HG03025 (cell line): ENCODE data around the gene FBXW9.
"Not testable (repeated sequence)": the region's sequence is repeated elsewhere in the genome, so short reads cannot be mapped to it uniquely, and the experiment has no call there.

Experiments used
- ATAC-seq: cut with Tn5 transposase; IDR thresholded peaks from one replicate; pipeline ENCODE4 v1.9.1; 2021; ENCODE audit warnings: mild to moderate bottlenecking, moderate library complexity; ENCODE audit not compliant: unreplicated experiment, low FRiP score

Gene FBXW9

DNA sequence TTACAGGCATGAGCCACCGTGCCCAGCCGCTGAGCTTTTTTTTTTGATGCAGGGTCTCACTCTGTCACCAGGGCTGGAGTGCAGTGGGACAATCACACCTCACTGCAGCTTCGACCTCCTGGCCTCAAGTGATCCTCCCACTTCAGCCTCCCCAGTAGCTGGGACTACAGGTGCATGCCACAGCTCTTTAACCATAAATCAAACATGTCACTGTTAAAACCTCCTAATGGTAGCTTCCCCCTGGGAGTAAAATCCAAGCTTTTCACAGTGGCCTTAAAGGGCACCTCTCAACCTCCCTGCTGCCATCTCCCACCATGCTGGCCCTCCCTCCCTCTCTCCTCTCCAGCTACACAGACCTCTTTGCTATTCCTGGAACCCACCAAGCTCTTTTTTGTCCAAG is 10.6 kb downstream of the FBXW9 start:
- ATAC-seq, result no peak

DNA sequence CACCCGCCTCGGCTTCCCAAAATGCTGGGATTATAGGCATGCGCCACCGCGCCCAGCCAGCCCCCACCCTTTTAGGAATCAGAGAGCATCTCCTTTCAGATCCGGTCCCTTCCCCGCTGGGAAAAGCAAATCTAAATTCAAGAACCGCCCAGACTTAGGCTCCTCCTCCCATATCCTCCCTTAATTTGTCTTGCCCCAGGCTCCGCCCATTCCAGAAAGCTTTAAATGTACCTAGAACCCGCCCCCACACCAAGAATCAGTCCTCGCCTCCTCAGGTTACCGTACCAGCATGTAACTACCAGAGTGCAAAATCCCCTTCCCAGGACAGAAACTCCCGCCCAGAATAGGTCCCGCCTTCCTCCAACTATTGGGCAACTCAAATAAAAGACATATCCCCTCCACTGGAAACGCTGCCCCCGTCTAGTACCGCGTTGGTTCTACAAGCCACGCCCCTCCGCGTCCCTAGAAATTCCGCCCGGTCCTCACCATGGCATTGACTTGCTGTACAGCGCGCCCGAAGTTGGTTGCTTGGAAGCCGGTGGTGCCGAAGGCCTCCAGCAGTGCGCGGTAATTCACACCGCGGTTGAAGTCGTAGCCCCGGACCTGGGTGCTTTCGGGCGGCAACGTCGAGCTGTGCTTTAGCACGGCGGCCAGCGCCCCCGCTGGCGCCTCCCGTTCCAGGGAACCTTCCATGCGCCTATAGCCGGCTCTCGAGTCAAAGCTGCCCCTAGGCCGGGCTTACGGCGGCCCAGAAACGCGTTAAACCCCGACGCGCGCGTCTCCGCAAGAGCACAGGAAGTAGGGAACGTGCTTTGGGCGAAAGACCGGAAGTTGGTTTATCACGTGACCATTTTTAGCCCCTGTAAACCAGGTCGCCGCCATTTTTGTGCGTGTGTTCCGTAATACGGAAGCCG is 15.1 kb downstream of the FBXW9 start, which contains the start of gene DHPS:
Gene DHPS (minus strand): TSS at position 807 of the 914 bp plus-strand sequence. CDS start 114 bp downstream, at position 693.
- ATAC-seq, result peak; percentile 60

DNA sequence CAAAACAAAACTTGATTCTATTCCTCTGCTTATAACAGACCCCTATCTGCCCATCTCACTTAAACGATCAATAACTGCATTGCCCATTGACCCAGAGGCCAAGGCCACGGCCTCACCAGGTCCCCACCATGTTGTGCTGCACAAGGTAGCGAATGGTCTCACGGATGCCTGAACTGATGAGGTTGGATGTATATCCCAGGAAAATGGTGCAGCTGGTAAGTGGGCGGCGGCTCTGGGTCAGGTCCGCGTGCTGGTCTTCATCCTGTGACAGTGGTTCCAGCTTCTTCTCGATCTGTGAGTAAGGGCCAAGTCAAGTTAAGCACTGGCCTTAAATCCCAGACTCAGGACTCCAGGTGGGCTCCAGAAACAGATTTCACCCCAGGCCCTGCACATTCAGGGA is 16.4 kb downstream of the FBXW9 start:
- ATAC-seq, result no peak

DNA sequence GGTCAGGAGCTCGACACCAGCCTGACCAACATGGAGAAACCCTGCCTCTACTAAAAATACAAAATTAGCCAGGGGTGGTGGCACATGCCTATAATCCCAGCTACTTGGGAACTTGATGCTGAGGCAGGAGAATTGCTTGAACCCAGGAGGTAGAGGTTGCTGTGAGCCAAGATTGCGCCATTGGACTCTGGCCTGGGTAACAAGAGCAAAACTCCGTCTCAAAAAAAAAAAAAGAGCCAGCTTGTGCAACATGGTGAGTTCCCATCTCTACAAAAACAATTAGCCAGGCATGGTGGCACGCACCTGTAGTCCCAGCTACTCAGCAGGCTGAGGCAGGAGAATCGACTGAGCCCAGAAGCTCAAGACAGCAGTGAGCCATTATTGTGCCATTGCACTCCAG is 18.4 kb downstream of the FBXW9 start:
- ATAC-seq, result not testable (repeated sequence)

DNA sequence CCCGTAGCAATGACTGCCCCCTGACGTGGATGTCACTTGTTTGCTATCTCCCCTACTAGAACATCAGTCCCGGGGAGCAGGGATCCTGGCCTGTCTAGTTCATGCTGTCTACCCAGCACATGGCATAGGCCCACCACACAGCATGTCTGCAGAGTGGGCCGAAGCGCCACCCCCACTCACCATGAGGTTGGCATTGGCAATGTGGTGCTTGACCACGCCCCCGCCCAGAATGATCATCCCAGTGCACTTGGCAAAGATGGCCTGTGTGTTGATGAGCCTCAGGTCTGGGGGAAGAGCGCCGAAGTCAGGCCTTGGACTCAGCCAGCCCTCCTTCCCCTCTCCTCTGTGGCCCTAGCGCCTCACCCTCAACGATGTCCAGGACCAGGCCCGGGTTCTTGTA is 19.5 kb downstream of the FBXW9 start:
- no peak for ATAC-seq

DNA sequence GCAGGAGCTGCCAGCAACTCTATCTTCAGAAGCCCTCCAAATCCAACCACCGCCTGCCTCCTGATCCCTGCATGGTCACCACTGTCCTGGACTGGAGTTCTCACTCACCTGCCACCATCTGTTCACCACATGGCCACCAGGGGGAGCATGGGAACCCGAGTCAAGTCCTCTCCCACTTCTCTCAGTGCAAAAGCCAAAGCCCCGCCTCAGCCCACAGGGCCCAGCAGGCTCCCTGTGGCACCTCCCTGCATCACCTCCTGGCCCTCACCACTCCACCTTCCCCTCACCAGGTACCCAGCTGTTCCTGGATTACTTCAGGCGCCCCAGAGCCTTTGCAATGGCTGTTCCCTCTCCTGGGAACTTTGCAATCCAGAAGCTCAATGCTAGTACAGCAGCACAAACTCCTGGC is 20.0 kb downstream of the FBXW9 start:
- ATAC-seq, result no peak

DNA sequence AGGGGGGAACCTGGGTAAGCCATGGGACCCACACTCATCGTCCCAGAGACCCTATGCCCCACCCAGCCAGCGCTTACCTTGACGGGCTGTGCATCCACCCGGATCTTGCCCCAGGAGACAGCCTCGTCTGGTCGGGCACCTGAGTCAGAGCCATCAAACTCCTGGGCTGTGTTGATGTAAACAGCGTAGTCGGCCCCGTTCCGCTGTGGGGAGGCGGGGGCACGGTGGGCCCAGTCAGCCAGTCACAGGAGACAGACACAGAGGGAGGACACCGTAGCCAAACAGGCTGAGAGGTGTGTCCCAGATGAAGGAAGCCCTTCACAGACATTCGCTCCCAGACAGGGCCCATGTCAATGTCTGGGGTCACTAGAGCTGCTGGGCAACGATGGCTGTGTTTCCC is 20.5 kb downstream of the FBXW9 start:
- ATAC-seq, result no peak

DNA sequence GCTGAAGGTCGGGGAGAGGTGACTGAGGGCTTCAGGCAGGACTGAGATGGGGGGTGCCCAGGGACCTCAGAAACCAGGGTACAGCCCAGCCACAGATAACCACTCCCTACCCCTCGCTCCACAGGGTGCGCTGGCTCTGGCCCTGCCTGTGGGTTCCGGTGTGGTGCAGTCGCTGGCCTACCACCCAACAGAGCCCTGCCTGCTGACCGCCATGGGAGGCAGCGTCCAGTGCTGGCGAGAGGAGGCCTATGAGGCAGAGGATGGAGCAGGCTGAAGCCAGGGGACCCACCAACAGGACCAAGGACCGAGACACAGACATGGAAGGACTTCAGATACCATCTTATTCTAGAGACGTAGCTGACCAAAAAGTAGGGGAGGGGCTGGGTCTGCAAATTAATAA is 21.0 kb downstream of the FBXW9 start:
- ATAC-seq, result no peak

DNA sequence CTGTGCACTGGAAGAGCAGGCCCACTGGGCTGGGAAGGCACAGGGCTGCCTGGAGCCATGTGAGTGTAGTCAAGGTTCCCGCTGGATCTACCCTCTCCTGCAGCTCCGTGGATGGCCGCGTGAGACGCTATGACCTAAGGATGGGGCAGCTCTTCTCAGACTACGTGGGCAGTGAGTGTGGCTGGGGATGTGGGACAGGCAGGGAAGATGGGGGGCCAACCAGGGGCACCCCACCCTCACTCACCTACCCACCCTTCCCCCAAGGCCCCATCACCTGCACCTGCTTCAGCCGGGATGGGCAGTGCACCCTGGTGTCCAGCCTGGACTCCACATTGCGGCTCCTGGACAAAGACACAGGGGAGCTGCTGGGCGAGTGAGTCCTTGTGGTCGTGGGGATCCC is 23.7 kb downstream of the FBXW9 start:
- ATAC-seq, result no peak

DNA sequence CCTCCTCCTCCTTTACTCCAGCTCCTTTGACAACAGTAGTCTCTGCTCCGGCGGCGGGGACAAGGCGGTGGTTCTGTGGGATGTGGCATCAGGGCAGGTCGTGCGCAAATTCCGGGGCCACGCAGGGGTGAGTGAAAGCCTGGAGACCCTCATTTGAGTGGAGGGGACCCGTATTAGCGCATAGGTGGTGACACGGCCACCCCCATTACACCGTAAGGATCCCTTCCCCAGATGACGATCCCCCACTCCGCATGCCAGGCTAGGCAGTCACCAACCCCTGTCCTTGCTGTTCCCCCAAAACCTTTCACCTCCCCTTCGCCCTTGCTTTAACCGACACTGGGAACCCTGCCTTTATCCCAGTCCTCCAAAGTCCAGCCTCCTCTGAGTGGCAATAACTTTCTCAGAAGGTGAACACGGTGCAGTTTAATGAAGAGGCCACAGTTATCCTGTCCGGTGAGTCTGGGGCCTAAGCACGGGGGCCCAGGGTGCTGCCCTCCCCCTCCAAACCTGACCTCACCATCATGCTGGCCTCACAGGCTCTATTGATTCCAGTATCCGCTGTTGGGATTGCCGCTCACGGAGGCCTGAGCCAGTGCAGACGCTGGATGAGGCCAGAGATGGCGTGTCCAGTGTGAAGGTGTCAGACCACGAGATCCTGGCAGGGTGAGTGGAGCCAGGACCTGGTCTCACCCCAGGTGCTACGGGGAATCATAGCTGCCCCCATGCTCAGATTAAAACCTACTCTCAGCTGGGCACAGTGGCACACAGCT is 26.1 kb downstream of the FBXW9 start:
- no peak for ATAC-seq

DNA sequence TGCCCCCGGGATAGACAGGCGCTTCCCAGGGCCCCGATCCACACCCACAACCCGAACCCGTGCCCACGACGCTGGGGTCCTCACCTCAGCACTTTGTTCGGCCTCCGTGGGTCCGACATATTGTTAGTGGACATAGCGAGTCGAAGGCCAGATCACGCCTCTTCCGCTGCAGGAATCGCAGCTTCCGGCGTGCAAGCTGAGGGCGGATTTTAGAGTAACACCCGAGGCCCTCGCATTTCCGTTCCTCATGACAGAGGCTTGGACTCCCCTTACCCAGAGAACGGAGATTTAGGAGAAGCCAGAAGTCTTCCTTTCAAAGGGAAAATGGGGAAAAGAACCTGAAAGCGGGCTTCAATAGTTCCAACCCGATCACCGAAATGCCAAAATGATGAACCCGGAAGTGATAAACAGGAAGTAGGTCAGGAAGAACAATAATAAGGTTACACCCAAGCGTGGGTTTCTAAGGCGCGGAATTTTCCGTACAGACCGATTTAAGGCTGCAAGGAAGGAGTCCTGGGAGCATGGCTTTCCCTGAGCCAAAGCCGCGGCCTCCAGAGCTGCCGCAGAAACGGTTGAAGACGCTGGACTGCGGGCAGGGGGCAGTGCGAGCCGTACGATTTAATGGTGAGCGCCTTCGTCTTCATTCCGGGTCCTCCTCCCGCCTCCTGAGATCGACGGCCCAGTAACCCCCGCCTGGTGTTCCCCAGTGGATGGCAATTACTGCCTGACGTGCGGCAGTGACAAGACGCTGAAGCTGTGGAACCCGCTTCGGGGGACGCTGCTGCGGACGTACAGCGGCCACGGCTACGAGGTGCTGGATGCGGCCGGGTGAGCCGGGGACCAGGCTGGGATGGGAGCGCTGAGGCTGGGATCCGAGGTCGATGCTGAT is 26.9 kb downstream of the FBXW9 start:
- no peak for ATAC-seq

DNA sequence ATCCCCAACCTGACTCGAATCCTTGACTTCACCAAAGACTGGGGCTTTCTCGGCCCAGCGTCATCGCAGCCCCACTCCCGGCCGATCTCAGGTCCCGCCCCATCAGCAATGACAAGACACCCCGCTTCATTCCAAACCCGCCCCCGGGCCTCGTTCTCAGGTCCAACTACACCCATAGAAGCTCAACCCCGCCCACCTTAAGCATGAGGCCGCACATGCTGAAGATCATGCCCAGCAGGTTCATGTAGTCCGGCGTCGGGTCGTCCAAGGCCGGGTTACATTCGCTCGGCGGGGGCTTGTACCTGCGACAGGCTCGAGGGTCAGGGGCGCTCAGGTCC is 27.5 kb downstream of the FBXW9 start:
- ATAC-seq, result no peak

DNA sequence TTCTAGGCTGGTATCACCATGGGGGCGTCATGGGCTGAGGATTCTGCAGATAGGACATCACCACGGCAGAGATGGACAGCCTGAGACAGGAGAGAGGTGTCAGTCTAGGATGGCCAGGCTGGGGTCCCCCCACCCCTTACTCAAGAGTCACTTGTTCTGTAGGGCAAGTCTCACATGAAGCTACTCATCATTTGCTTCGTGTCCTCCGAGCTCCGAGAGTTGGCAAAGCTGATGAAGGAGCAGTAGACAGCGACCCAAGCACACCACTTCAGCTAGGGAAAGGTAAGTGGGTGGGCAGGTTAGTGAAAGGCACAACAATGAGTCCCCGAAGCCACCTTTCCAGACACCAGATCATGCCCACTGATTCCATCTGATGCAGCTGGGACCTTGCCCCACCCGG is 28.1 kb downstream of the FBXW9 start:
- no peak for ATAC-seq

DNA sequence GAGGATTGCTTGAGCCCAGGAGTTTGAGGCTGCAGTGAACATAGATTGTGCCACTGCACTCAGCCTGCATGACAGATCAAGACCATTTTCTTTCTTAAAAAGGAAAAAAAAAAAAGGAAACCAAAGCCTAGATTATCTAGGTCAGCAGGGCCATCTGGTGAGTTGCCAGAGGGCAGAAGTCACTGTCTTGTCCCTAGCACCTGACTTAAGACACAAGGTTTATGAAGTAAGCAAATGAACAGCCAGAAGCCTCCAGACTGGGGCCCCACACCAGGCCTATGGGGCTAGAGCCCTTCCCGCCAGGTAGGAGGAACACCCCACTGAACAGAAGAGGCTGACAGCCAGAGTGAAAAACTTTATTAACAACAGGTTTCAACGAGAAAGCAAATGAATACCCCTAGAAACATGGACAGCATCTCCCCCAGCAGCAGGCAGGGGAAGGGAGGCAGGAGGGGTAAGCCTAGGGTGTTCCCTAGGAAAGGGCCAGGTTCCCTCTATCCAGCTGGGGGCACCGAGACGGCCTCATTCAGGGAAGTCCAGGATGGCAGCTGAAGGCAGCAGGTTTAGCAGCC is 28.6 kb downstream of the FBXW9 start:
- ATAC-seq, result no peak

DNA sequence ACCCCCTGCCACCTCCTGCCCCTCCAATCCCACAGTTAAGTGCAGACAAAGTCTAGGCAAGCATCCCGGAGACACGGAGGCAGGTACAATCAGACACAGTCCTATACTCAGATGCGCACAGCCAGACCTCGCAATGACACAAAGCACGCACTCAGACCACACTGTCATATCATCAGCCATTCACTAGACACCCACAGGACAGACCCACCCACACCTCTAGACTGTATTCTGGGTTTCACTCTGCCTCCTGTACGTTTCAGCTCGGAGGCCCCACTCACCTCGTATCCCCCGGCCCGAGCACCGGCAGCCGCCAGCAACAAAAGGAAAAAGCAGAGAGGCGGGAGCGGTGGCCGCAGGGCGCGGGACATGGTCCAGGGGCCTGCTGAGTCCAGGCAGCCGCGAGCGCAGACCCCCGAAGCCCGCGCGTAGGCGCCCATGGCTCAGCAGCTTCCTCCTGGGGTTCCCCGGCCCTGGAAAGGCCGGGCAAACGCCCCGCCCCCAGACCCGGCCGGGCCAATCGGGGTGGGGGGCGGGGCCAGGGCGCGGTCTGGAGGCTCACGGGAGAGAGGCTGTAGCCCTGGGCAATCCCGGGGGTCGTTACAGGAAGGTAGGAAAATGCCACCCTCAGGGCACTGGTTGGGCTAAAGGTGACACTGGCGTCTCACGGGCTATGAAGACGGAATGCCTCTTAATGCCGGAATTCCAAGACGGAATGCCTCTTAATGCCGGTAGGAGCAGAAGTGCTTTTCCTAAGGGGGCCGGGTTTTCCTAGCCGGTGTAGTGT is 30.0 kb downstream of the FBXW9 start, which contains the start of the genes MAN2B1 and WDR83:
Gene MAN2B1 (minus strand): TSS at position 478 of the 784 bp plus-strand sequence. CDS start 41 bp downstream, at position 437.
Gene WDR83 (plus strand): TSS at position 543 of the 784 bp plus-strand sequence. CDS start 2,984 bp downstream, outside the sequence.
- ATAC-seq, result peak; percentile 43

DNA sequence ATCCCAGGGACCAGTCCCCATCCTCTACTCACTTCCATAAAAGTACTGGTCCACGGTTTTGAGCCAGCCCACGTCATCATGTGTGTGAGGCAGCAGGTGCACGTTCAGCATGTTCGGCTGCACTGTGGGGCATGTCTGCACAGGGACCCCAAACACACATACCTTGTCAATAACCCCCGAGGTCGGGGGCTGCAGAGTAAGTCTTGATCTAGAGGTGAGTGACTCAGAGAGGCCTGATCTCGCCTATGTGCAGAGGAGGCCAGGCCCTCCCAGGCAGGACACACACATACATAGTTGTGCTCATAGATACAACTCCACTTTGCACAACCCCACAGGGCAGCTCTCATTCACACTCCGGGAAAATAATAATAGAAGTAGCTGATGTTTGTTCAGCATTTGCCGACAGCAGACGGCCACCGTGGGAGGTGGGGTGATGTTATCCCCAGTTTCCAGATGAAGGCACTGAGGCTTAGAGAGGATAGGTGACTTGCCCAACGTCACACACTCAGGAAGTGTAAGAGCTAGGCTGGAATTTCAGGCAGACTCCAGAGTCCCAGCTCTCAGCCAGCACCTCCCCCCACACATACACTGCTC is 30.7 kb downstream of the FBXW9 start:
- ATAC-seq, result no peak

DNA sequence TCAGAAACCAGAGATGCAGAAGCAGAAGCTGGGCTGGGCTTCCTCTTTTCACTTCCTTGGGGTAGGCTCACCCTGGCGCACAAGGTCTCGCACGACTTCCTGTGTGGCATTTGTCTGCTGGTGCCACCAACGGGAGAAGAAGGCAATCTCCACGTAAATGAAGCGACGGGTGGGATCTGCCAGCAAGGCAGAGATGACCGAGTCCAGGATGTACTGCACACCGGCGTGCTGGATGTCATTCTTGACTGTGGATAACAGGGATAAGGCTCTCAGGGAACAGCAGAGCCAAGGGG is 31.2 kb downstream of the FBXW9 start:
- ATAC-seq, result no peak

DNA sequence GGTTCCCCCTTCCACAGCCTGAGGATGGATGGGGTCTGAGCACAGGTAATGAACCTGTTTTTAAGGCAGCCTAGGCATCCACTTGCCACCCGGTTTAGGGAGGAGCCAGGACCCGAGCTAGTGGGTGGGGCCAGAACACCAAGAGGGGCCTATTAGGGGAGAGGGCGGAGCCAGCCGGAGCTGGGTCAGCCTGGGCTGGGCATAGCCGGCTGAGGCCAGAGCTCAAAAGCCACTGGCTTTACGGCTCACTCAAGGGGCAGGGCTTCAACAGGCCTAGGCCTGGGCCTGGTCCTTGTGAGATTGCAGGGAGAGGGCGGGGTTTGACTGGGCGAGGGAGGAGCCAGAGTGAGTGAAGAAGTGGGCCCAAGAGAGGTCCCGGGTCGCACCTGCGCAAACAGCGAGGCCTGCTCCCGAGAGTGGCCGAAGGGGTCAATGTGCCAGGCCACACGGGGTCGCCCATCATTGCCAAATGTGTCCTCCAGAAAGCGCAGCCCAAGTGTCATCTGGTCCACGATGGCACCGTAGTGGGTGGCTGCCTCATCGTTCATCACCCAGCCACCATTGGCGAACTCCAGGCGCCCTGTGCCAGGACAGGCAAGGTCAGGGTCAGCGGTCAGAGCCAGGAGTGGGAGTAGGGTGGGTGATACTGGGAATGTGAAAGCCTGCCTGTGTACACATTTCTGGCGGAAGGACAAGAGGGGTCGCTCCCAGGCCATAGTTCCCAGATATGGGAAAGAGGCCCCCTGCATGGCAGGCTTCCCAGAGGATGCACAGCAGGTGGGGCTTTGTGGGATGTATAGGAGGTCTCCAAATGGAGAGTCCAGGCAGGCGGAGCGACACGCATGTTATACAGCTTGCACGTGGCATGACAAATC is 31.8 kb downstream of the FBXW9 start:
- no peak for ATAC-seq
